GM06990 (cell line): Measurements from ENCODE around the gene KLK3.
A peak's percentile ranks its signal among the peaks of the same experiment; 100 is the strongest.

Experiments used
- DNase-seq: peaks from one replicate; pipeline ENCODE4 v3.0.0-alpha.2; 2011; ENCODE audit not compliant: insufficient read length; ENCODE audit errors: extremely low read depth
- H3K27me3 ChIP-seq: replicated peaks from 2 replicates; pipeline ENCODE4 v1.6.0; 2011; ENCODE audit warnings: low read length; ENCODE audit not compliant: control insufficient read depth, insufficient read depth
- H3K36me3 ChIP-seq: 2 replicates; pipeline ENCODE4 v1.5.1; 2011; ENCODE audit warnings: low read length; ENCODE audit not compliant: control insufficient read depth, insufficient read depth
- H3K4me3 ChIP-seq: replicated peaks from 2 replicates; pipeline ENCODE4 v1.5.1; 2011; ENCODE audit warnings: low read depth, mild to moderate bottlenecking, control low read depth, low read length
- TF ChIP-seq, protein P1 (sequence below): IDR thresholded peaks from 2 replicates; pipeline ENCODE4 v1.5.1; 2011; ENCODE audit warnings: low read length, control low read depth, mild to moderate bottlenecking, inconsistent platforms; ENCODE audit not compliant: insufficient read depth, poor library complexity, severe bottlenecking

KLK3 gene

DNA sequence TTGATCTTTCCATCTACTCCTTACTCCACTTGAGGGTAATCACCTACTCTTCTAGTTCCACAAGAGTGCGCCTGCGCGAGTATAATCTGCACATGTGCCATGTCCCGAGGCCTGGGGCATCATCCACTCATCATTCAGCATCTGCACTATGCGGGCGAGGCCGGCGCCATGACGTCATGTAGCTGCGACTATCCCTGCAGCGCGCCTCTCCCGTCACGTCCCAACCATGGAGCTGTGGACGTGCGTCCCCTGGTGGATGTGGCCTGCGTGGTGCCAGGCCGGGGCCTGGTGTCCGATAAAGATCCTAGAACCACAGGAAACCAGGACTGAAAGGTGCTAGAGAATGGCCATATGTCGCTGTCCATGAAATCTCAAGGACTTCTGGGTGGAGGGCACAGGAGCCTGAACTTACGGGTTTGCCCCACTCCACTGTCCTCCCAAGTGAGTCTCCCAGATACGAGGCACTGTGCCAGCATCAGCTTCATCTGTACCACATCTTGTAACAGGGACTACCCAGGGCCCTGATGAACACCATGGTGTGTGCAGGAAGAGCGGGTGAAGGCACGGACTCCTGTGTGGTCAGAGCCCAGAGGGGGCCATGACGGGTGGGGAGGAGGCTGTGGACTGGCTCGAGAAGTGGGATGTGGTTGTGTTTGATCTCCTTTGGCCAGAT lies 15.8 kb downstream of the KLK3 start:
- TF ChIP-seq, protein P1, sequence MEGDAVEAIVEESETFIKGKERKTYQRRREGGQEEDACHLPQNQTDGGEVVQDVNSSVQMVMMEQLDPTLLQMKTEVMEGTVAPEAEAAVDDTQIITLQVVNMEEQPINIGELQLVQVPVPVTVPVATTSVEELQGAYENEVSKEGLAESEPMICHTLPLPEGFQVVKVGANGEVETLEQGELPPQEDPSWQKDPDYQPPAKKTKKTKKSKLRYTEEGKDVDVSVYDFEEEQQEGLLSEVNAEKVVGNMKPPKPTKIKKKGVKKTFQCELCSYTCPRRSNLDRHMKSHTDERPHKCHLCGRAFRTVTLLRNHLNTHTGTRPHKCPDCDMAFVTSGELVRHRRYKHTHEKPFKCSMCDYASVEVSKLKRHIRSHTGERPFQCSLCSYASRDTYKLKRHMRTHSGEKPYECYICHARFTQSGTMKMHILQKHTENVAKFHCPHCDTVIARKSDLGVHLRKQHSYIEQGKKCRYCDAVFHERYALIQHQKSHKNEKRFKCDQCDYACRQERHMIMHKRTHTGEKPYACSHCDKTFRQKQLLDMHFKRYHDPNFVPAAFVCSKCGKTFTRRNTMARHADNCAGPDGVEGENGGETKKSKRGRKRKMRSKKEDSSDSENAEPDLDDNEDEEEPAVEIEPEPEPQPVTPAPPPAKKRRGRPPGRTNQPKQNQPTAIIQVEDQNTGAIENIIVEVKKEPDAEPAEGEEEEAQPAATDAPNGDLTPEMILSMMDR, result peak; percentile 79
- Histone ChIP-seq H3K27me3 (no peaks in the 10 kb centered on the region), H3K36me3 (no peaks in the 10 kb centered on the region), H3K4me3 (peak overlapping the region; percentile 49)
- DNase-seq, result peak; percentile 64

- no peak for DNase-seq
- H3K4me3 ChIP-seq, result no peak within 1 kb of the TSS
- no peaks in the 10 kb centered on the region for H3K36me3 ChIP-seq
- H3K27me3 ChIP-seq, result no peaks in the 10 kb centered on the region
- TF ChIP-seq, protein P1, result no peak
These were observed 18.3 kb downstream of the KLK3 start, which contains the start of gene KLK2 for GRCh38 chr19:50873056-50873455. Gene KLK2, plus strand, starts transcription at chr19:50873439. Its CDS starts 35 bp downstream, at chr19:50873474.

GRCh38 chr19:50874211-50874610 lies 19.5 kb downstream of the KLK3 start:
- Histone ChIP-seq H3K27me3 (no peaks in the 10 kb centered on the region), H3K4me3 (no peak overlapping the region), H3K36me3 (no peaks in the 10 kb centered on the region)
- TF ChIP-seq, protein P1, result no peak
- DNase-seq, result no peak

- DNase-seq, result no peak
- TF ChIP-seq, protein P1, result no peak
- no peaks in the 10 kb centered on the region for H3K27me3 ChIP-seq
- H3K36me3 ChIP-seq, result no peaks in the 10 kb centered on the region
- no peak overlapping the region for H3K4me3 ChIP-seq
These were observed 21.2 kb downstream of the KLK3 start for GRCh38 chr19:50875795-50876422.

GRCh38 chr19:50876456-50876855 lies 21.7 kb downstream of the KLK3 start:
- no peak for DNase-seq
- Histone ChIP-seq H3K27me3 (no peaks in the 10 kb centered on the region), H3K4me3 (no peak overlapping the region), H3K36me3 (no peaks in the 10 kb centered on the region)
- TF ChIP-seq, protein P1, result no peak
